ENCODE measurements around the gene TCF7L1. TPM values are rescaled to one million over a fixed set of nuclear protein-coding genes. Genes with fewer than 3 reads are reported as not detected.
A peak's percentile ranks its signal among the peaks of the same experiment; 100 is the strongest.

Gene TCF7L1
- total RNA-seq, 4 donors from 2014 or later: 0.55 to 3.0 (median 1.8) TPM

DNA sequence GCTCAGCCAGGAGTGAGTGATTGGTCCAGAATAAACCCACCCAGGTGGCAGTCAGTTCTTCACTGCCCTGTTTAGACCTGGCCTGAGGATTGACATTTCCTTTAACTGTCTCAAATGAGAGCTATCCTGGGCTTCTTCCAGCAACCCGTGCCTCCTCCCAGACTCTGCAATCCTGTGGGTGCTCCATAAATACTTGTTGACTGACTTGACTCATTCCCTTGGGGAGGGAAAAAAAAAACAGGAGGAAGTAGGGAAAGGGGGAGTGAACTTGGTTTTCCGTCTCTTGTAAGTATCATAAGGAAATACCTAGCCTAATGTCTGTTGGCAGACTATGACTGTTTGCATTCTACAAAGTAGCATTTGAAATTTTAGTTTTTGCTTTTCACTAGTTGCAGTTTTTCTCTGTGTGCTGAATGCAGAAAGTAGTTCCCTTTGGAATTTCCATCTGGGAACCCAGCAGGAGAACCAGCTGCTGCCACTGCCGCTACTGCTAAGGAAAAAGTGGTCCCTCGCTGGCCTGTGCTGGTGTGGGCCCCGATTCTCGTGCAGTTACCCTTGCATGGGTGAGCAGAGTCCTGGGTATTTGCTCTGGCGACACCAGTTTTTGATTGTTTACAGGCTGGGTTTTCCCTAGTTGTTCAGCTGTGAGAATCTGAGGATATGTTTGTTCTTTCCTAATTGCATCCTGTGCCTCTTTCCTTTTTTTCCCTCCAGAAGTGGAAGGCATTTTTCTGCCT is 115.7 kb downstream of the TCF7L1 start:
- no peak for DNase-seq (ENCODE audit: low spot score in 2 of 2)

DNA sequence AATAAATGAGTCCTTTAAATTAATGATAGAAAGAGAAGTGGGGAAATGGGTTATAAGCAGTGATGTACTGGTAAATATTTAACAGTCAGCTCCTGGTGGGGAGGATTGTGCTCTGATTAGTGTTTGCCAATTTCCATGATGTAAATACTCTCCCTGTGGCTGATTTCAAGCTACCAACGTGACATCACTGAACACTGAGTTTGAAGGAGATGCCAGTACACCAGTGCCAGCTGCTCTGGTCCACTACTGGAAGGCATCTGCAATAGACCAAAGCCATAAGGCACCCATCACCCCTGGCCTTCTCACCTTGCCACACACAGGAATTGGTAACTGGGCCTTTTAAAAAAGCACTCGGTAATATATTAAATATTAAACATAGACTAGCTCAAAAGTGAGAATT is 116.9 kb downstream of the TCF7L1 start:
- H3K9me3 ChIP-seq: no peaks in the 10 kb centered on the region
- TF ChIP-seq, protein P1, sequence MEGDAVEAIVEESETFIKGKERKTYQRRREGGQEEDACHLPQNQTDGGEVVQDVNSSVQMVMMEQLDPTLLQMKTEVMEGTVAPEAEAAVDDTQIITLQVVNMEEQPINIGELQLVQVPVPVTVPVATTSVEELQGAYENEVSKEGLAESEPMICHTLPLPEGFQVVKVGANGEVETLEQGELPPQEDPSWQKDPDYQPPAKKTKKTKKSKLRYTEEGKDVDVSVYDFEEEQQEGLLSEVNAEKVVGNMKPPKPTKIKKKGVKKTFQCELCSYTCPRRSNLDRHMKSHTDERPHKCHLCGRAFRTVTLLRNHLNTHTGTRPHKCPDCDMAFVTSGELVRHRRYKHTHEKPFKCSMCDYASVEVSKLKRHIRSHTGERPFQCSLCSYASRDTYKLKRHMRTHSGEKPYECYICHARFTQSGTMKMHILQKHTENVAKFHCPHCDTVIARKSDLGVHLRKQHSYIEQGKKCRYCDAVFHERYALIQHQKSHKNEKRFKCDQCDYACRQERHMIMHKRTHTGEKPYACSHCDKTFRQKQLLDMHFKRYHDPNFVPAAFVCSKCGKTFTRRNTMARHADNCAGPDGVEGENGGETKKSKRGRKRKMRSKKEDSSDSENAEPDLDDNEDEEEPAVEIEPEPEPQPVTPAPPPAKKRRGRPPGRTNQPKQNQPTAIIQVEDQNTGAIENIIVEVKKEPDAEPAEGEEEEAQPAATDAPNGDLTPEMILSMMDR (IDR thresholded peaks at IDR 0.05): no peak
- no peak for TF ChIP-seq POLR2A (IDR thresholded peaks at IDR 0.05)
- no peak for TF ChIP-seq POLR2AphosphoS5 (IDR thresholded peaks at IDR 0.05)
- no peak for TF ChIP-seq EP300 (IDR thresholded peaks at IDR 0.05)
- peak overlapping the region; percentile 36 for H3K27ac ChIP-seq
- WGBS: 81% methylated on average over 2 of the region's 2 CpGs
- no peak overlapping the region for H3K4me3 ChIP-seq
- H3K27me3 ChIP-seq: no peaks in the 10 kb centered on the region
- peaks cover 48% of the 10 kb centered on the region for H3K4me1 ChIP-seq
- DNase-seq (ENCODE audit: low spot score in 2 of 2): no peak
- no peaks in the 10 kb centered on the region for H3K36me3 ChIP-seq

More for the DNA sequence above, 115.7 kb downstream of the TCF7L1 start:
- H3K27ac ChIP-seq: peak overlapping the region; percentile 77
- H3K4me1 ChIP-seq: peaks cover 44% of the 10 kb centered on the region
- H3K36me3 ChIP-seq: no peaks in the 10 kb centered on the region
- no peaks in the 10 kb centered on the region for H3K9me3 ChIP-seq
- peak overlapping the region; percentile 6 for H3K4me3 ChIP-seq
- TF ChIP-seq POLR2AphosphoS5 (IDR thresholded peaks at IDR 0.05) (peak in 1 of 3 donors; percentile 60), EP300 (IDR thresholded peaks at IDR 0.05) (no peak)
- no peaks in the 10 kb centered on the region for H3K27me3 ChIP-seq
- WGBS: 30% methylated on average over 7 of the region's 7 CpGs

DNA sequence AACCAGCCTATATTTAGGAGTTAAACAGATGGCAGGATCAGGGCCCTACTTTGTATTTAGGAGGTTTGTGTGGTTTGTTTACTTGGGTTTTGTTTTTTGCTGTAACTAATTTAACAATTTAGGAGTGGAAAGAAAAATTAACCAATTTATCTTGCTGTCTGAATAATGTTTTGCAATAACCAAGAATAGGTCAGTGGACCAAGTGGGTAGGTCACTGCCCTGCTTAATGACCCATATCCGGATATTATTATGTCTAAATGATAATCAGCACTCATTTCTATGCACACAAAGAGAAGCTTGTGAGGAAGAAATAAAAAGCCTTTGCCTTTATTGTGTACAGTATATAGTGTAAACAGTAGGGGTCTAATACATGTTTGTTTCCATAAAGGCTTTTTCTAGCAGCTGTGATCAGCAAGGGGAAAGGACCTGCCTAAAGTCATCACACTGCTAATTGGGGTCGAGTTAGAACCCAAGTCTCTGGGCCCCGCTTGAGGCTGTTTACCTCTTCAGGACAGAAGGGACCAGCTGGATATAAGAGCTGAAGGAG is 118.0 kb downstream of the TCF7L1 start:
- Histone ChIP-seq H3K9me3 (no peaks in the 10 kb centered on the region), H3K4me1 (peaks cover 57% of the 10 kb centered on the region), H3K36me3 (no peaks in the 10 kb centered on the region), H3K27me3 (no peaks in the 10 kb centered on the region), H3K27ac (no peak overlapping the region), H3K4me3 (no peak overlapping the region)
- no peak for DNase-seq (ENCODE audit: low spot score in 2 of 2)
- TF ChIP-seq POLR2AphosphoS5 (IDR thresholded peaks at IDR 0.05) (no peak), EP300 (IDR thresholded peaks at IDR 0.05) (no peak), POLR2A (IDR thresholded peaks at IDR 0.05) (no peak)
- TF ChIP-seq, protein P1 (IDR thresholded peaks at IDR 0.05): no peak
- WGBS: 84% methylated on average over 3 of the region's 3 CpGs

DNA sequence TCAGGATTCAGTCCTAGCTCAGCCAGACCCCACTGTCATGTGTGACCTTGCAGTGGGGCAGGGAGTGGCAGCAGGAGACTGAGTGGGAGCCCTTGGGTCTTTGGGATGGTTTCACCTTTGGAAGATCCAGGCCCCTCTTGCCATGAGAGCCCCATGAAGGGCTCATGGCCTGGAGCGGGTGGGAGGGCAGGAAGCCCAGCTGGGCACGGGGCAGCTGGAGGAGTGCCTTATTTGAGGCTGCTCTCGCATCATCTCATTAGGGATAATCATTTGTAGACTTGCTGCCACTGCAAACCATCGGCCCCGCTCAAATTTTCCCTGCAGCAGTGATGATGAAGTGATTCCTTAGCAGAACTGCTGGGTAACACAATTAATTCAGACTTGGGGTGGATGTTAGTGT is 120.7 kb downstream of the TCF7L1 start:
- no peak overlapping the region for H3K4me3 ChIP-seq
- H3K27me3 ChIP-seq: no peaks in the 10 kb centered on the region
- no peaks in the 10 kb centered on the region for H3K36me3 ChIP-seq
- 54% methylated on average over 4 of the region's 5 CpGs for WGBS
- DNase-seq (ENCODE audit: low spot score in 2 of 2): no peak
- TF ChIP-seq POLR2AphosphoS5 (IDR thresholded peaks at IDR 0.05) (no peak), EP300 (IDR thresholded peaks at IDR 0.05) (no peak), POLR2A (IDR thresholded peaks at IDR 0.05) (no peak)
- TF ChIP-seq, protein P1 (IDR thresholded peaks at IDR 0.05): no peak
- H3K9me3 ChIP-seq: no peaks in the 10 kb centered on the region
- H3K4me1 ChIP-seq: peaks cover 60% of the 10 kb centered on the region
- H3K27ac ChIP-seq: no peak overlapping the region

DNA sequence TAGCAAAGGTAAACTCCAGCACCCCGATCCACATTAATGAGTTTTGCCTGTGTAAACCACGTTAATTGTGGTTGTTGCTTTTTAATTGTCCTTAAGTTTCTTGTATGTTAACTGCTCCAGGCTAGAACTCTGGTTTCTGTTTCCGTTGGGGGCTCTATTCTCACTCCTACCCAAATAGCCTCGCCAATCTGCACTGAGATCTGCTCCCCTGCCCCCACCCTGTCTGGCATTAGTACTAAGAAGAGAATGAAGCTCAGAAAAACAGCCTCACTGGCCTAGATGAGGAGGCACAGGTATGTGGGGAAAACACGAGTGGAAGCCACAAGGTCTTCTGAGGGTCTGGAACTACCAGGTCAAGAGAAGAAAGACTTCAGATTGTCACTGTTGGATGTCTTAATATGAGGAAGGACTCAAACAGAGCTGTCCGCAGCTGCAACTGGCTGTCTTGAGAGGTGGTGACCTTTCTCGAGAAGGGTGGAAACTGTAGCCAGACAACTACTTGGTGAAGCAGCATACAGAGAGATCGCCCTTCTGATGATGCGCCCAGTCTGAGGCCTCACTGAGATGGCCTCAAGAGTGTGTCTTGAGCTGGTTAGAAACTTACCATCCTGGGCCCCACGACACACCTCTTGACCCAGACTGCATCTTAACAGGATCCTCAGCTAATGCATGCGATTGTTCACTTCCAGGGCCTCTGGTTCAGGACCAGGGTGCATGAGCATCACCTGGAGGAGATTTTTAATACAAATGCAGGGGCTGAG is 121.5 kb downstream of the TCF7L1 start:
- no peaks in the 10 kb centered on the region for H3K9me3 ChIP-seq
- no peaks in the 10 kb centered on the region for H3K36me3 ChIP-seq
- 70% methylated on average over 11 of the region's 11 CpGs for WGBS
- no peak overlapping the region for H3K4me3 ChIP-seq
- TF ChIP-seq, protein P1 (IDR thresholded peaks at IDR 0.05): no peak
- TF ChIP-seq POLR2AphosphoS5 (IDR thresholded peaks at IDR 0.05): no peak
- TF ChIP-seq POLR2A (IDR thresholded peaks at IDR 0.05): no peak
- no peak for TF ChIP-seq EP300 (IDR thresholded peaks at IDR 0.05)
- H3K27me3 ChIP-seq: no peaks in the 10 kb centered on the region
- H3K27ac ChIP-seq: no peak overlapping the region
- H3K4me1 ChIP-seq: peaks cover 59% of the 10 kb centered on the region
- DNase-seq (ENCODE audit: low spot score in 2 of 2): no peak

All from suprapubic skin (tissue), 4 donors.